Measurements from ENCODE around the gene ERMAP.

DNA sequence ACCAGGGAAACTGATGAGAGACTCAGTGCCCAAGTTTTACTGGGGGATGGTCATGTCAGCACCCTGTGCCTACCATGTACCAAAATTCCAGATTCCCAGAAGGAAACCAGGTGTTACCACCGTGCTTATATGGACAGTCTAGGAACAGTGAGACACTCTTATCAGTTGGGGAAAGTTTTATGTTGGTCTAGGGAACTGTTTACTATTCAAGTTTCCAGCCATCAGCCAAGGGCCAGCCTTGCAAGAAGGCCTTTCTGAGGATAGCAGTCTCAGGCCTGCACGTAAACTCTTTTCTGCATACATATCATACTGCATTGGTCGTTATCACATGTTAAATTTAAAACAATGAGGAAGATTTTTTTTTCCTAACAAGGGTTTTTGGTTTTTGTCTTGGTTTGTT lies 19.5 kb upstream of the ERMAP start:
- TF ChIP-seq, protein P1, sequence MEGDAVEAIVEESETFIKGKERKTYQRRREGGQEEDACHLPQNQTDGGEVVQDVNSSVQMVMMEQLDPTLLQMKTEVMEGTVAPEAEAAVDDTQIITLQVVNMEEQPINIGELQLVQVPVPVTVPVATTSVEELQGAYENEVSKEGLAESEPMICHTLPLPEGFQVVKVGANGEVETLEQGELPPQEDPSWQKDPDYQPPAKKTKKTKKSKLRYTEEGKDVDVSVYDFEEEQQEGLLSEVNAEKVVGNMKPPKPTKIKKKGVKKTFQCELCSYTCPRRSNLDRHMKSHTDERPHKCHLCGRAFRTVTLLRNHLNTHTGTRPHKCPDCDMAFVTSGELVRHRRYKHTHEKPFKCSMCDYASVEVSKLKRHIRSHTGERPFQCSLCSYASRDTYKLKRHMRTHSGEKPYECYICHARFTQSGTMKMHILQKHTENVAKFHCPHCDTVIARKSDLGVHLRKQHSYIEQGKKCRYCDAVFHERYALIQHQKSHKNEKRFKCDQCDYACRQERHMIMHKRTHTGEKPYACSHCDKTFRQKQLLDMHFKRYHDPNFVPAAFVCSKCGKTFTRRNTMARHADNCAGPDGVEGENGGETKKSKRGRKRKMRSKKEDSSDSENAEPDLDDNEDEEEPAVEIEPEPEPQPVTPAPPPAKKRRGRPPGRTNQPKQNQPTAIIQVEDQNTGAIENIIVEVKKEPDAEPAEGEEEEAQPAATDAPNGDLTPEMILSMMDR (IDR thresholded peaks at IDR 0.05): no peak
- TF ChIP-seq POLR2A (IDR thresholded peaks at IDR 0.05): no peak

Measured in esophagus squamous epithelium (tissue), 4 donors.